ENCODE data around the gene ZSWIM4. TPM values are rescaled to one million over a fixed set of nuclear protein-coding genes. Genes with fewer than 3 reads are reported as not detected.

Gene ZSWIM4
- total RNA-seq, 2 donors from 2014 or later = 3.4 to 12.5 TPM

- no peak for DNase-seq
- Histone ChIP-seq H3K4me3 (no peak overlapping the region), H3K4me1 (peaks cover 13% of the 10 kb centered on the region), H3K9me3 (no peaks in the 10 kb centered on the region), H3K27ac (no peak overlapping the region), H3K27me3 (no peaks in the 10 kb centered on the region), H3K36me3 (replicated peaks in 1 of 2; ENCODE audit: insufficient read depth in 1 of 2, low read depth in 2 of 2) (peaks cover 5 to 9% of the 10 kb centered on the region in 2 donors)
- no peak for ATAC-seq
- WGBS, 2 donors = 65 to 72% methylated on average over 8 of the region's 8 CpGs
- TF ChIP-seq POLR2A (IDR thresholded peaks at IDR 0.05) (no peak), CTCF (IDR thresholded peaks at IDR 0.05) (no peak)
- intact Hi-C loops (cut with DNase I) = no loop called here
These were observed 12.7 kb upstream of the ZSWIM4 start for GRCh38 chr19:13782537-13782936.

- intact Hi-C loops (cut with DNase I) = no loop called here
- Histone ChIP-seq H3K9me3 (no peaks in the 10 kb centered on the region), H3K36me3 (replicated peaks in 1 of 2; ENCODE audit: insufficient read depth in 1 of 2, low read depth in 2 of 2) (peaks cover 0 to 2% of the 10 kb centered on the region in 2 donors), H3K27me3 (no peaks in the 10 kb centered on the region), H3K4me3 (no peak overlapping the region), H3K27ac (no peak overlapping the region), H3K4me1 (peaks cover 13% of the 10 kb centered on the region)
- 74 to 78% methylated on average over 18 of the region's 18 CpGs for WGBS, 2 donors
- ATAC-seq (no peak), DNase-seq (no peak)
- TF ChIP-seq CTCF (IDR thresholded peaks at IDR 0.05) (no peak), POLR2A (IDR thresholded peaks at IDR 0.05) (no peak)
These were observed 11.4 kb upstream of the ZSWIM4 start for GRCh38 chr19:13783565-13784500.

- Histone ChIP-seq H3K4me1 (peaks cover 13% of the 10 kb centered on the region), H3K36me3 (replicated peaks in 1 of 2; ENCODE audit: insufficient read depth in 1 of 2, low read depth in 2 of 2) (no peaks in the 10 kb centered on the region), H3K4me3 (no peak overlapping the region), H3K9me3 (no peaks in the 10 kb centered on the region), H3K27ac (peak overlapping the region in 1 of 4 donors; percentile 50), H3K27me3 (no peaks in the 10 kb centered on the region)
- TF ChIP-seq CTCF (IDR thresholded peaks at IDR 0.05) (peak; percentile 59 to 78 (median 73)), POLR2A (IDR thresholded peaks at IDR 0.05) (no peak)
- ATAC-seq (peak; percentile 84), DNase-seq (peak; percentile 81 to 89 (median 84))
- intact Hi-C loops (cut with DNase I) = loop anchor here (5.0 kb wide), 1 partner anchor 77 kb away; no protein-coding TSS in a partner anchor
- 19 to 20% methylated on average over 17 of the region's 17 CpGs for WGBS, 2 donors
These were observed 10.4 kb upstream of the ZSWIM4 start for GRCh38 chr19:13784731-13785452.

- no peak for TF ChIP-seq CTCF (IDR thresholded peaks at IDR 0.05)
- no peak for TF ChIP-seq POLR2A (IDR thresholded peaks at IDR 0.05)
- whole genome bisulfite sequencing, 2 donors = 49 to 67% methylated on average over 7 to 8 of the region's 8 CpGs
- DNase-seq (peak in 1 of 4 donors; percentile 45), ATAC-seq (no peak)
- no peaks in the 10 kb centered on the region for H3K36me3 ChIP-seq (replicated peaks in 1 of 2; ENCODE audit: insufficient read depth in 1 of 2, low read depth in 2 of 2)
- H3K27me3 ChIP-seq = no peaks in the 10 kb centered on the region
- peaks cover 16% of the 10 kb centered on the region for H3K4me1 ChIP-seq
- peak overlapping the region in 1 of 4 donors; percentile 64 for H3K27ac ChIP-seq
- intact Hi-C loops (cut with DNase I) = loop anchor here (5.0 kb wide), 1 partner anchor 73 kb away; no protein-coding TSS in a partner anchor
- H3K9me3 ChIP-seq = no peaks in the 10 kb centered on the region
- H3K4me3 ChIP-seq = no peak overlapping the region
These were observed 6.3 kb upstream of the ZSWIM4 start for GRCh38 chr19:13788991-13789390.
